ENCODE measurements around the gene SLITRK2.

The SLITRK2 gene

DNA sequence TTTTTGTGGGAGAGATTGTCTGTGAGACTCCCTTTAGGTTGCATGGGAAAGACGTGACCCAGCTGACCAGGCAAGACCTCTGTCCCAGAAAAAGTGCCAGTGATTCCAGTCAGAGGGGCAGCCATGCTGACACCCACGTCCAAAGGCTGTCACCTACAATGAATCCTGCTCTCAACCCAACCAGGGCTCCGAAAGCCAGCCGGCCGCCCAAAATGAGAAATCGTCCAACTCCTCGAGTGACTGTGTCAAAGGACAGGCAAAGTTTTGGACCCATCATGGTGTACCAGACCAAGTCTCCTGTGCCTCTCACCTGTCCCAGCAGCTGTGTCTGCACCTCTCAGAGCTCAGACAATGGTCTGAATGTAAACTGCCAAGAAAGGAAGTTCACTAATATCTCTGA lies 5.5 kb downstream of the SLITRK2 start:
- H3K36me3 Mint-ChIP-seq (ENCODE audit: insufficient read depth) = no peaks in the 10 kb centered on the region
- H3K27me3 Mint-ChIP-seq = peaks cover 12% of the 10 kb centered on the region
- ATAC-seq (replicated peaks; ENCODE audit: extremely low read depth, poor library complexity, severe bottlenecking) = no peak
- no peak overlapping the region for H3K4me3 Mint-ChIP-seq
- DNase-seq (ENCODE audit: low spot score in 2 of 2) = no peak
- no peaks in the 10 kb centered on the region for H3K4me1 Mint-ChIP-seq
- no peak overlapping the region for H3K27ac Mint-ChIP-seq (ENCODE audit: low read depth)
- no peaks in the 10 kb centered on the region for H3K9me3 Mint-ChIP-seq

DNA sequence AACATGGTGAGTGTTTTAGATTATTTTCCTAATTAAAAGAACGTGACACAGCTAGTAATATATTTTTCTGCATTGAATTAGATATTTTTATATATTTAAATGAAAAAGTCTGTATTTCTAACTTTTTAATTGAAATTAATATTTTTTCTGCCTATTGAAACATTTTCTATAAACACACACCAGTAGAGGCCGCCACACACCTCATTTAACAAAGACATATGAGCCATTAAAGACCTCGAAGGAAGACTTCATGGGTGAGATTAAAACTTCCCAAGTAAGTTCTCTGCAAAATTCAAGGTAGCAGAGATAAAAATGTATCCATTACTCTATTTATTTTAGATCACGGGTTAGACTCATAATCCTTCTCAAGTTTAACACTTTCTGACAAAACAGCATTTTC lies 8.3 kb downstream of the SLITRK2 start:
- Mint-ChIP-seq H3K4me1 (no peaks in the 10 kb centered on the region), H3K27ac (ENCODE audit: low read depth) (no peak overlapping the region), H3K27me3 (no peaks in the 10 kb centered on the region), H3K9me3 (no peaks in the 10 kb centered on the region), H3K36me3 (ENCODE audit: insufficient read depth) (no peaks in the 10 kb centered on the region), H3K4me3 (no peak overlapping the region)
- ATAC-seq (replicated peaks; ENCODE audit: extremely low read depth, poor library complexity, severe bottlenecking) = no peak
- DNase-seq (ENCODE audit: low spot score in 2 of 2) = no peak

DNA sequence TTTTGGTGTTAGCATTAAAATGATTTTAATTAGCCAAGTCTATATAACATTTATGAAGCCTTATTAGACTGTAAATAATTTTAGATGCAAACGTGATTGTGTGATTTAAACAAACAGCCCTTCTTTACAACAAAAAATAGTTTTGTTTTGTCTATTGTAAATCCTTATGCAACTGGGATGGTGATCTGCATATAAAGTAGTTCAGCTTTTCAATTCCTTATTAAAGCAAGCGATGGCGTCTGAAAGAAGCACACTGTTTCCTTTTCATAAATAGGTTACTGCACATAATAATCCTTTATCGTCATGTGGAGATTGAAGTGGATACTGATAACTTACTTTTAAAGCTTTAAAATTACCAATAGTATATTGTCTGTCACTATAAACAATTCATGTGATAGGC lies 8.8 kb downstream of the SLITRK2 start:
- H3K27me3 Mint-ChIP-seq = no peaks in the 10 kb centered on the region
- ATAC-seq (replicated peaks; ENCODE audit: extremely low read depth, poor library complexity, severe bottlenecking) = no peak
- H3K4me1 Mint-ChIP-seq = no peaks in the 10 kb centered on the region
- no peaks in the 10 kb centered on the region for H3K9me3 Mint-ChIP-seq
- no peak overlapping the region for H3K27ac Mint-ChIP-seq (ENCODE audit: low read depth)
- H3K36me3 Mint-ChIP-seq (ENCODE audit: insufficient read depth) = no peaks in the 10 kb centered on the region
- H3K4me3 Mint-ChIP-seq = no peak overlapping the region
- no peak for DNase-seq (ENCODE audit: low spot score in 2 of 2)

DNA sequence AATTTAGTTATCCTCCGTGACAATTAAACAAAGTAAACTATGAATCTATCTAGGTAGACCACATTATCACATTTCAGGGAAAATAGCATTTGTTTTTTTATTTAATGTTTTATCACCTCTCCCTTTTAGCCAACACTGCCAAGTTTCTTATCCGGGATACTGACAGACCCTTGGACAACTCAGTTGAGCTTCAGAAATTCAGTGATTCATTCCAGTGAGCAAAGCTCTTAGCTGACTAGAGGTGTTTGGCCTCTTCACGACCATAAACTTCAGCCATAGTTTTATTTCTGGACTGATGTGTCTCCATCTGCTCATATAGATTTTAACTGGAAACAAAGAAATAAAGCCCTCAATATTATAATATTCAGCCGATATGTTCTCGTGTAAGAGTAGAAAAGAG lies 15.2 kb downstream of the SLITRK2 start:
- H3K27ac Mint-ChIP-seq (ENCODE audit: low read depth) = no peak overlapping the region
- H3K4me3 Mint-ChIP-seq = no peak overlapping the region
- H3K36me3 Mint-ChIP-seq (ENCODE audit: insufficient read depth) = no peaks in the 10 kb centered on the region
- no peaks in the 10 kb centered on the region for H3K9me3 Mint-ChIP-seq
- DNase-seq (ENCODE audit: low spot score in 2 of 2) = no peak
- ATAC-seq (replicated peaks; ENCODE audit: extremely low read depth, poor library complexity, severe bottlenecking) = no peak
- H3K4me1 Mint-ChIP-seq = no peaks in the 10 kb centered on the region
- H3K27me3 Mint-ChIP-seq = no peaks in the 10 kb centered on the region

DNA sequence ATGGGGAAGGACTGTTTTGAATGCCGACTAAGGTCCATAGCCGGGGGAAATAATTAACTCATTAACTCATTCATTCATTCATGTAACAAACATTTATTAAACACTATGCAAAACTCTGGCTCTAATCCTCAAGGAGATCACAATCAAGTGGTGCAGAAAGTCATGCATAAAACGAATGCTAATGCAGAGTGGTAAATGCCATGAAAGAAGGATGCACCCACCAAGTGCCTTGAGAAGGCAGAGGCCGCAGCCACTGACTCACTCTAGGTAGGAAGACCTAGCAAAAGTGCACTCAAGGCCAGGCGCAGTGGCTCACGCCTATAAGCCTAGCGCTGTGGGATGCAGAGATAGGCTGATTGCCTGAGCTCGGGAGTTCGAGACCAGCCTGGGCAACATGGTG lies 22.9 kb downstream of the SLITRK2 start:
- no peaks in the 10 kb centered on the region for H3K36me3 Mint-ChIP-seq (ENCODE audit: insufficient read depth)
- H3K4me3 Mint-ChIP-seq = no peak overlapping the region
- no peaks in the 10 kb centered on the region for H3K4me1 Mint-ChIP-seq
- no peak for ATAC-seq (replicated peaks; ENCODE audit: extremely low read depth, poor library complexity, severe bottlenecking)
- no peak for DNase-seq (ENCODE audit: low spot score in 2 of 2)
- H3K27me3 Mint-ChIP-seq = no peaks in the 10 kb centered on the region
- no peak overlapping the region for H3K27ac Mint-ChIP-seq (ENCODE audit: low read depth)
- no peaks in the 10 kb centered on the region for H3K9me3 Mint-ChIP-seq

DNA sequence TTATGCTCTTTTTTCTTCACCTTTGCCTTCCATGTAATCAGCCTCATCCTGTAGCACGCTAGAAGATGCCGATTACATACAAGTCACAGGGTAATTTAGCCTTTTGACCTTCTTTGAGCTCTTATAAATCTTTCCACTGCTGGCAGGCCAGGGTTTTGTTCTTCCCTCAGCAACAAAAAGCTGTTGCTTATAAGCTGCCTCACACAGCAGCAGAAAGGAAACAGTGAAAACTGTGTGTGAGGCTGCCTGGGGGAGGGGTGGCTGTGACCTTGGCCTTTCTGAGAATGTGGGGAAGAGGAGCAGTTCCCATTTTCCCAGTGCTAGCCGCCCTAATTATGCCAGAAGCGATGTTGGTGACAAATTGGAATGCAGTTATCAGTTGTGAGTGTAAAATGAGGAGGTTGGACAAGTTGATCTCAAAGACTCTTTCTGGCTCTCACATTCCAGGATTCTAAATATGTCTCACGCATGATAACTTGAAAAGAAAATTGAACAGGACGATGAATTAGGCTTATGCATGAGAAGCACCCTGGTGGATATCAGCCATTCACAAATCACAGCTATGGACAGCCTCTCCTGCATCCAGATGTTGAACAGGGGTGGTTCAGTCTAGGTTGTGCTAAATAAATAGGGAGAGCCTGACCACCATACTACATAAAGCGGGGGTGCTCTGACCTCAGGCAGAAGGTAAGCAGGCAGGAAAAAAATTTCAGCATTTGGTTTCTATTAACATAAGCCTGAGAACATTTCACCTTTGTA lies 25.7 kb downstream of the SLITRK2 start:
- H3K27me3 Mint-ChIP-seq = no peaks in the 10 kb centered on the region
- DNase-seq (ENCODE audit: low spot score in 2 of 2) (no peak), ATAC-seq (replicated peaks; ENCODE audit: extremely low read depth, poor library complexity, severe bottlenecking) (no peak)
- no peaks in the 10 kb centered on the region for H3K9me3 Mint-ChIP-seq
- H3K4me3 Mint-ChIP-seq = no peak overlapping the region
- no peaks in the 10 kb centered on the region for H3K4me1 Mint-ChIP-seq
- no peak overlapping the region for H3K27ac Mint-ChIP-seq (ENCODE audit: low read depth)
- H3K36me3 Mint-ChIP-seq (ENCODE audit: insufficient read depth) = no peaks in the 10 kb centered on the region

DNA sequence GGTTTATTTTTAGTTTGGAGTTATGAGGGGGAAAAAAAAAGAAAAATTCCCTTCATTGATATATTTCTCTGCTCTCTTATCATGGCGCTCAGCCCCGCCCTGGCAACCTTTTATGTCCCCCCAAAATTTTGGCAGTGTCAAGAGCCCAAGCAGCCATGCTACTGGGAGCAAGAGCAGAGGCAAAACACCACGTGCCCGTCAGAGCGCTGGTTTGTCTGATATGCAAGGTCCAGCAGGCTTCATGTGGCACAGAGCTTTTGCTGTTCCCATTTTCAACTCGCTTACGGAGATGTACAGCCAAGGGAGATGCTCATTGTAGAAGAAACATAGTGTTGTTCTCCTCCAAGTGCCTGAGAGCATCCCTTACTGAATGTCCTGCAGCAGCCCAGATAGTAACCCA lies 27.3 kb downstream of the SLITRK2 start:
- ATAC-seq (replicated peaks; ENCODE audit: extremely low read depth, poor library complexity, severe bottlenecking) = no peak
- Mint-ChIP-seq H3K27me3 (no peaks in the 10 kb centered on the region), H3K4me1 (no peaks in the 10 kb centered on the region), H3K9me3 (no peaks in the 10 kb centered on the region), H3K4me3 (no peak overlapping the region), H3K36me3 (ENCODE audit: insufficient read depth) (no peaks in the 10 kb centered on the region), H3K27ac (ENCODE audit: low read depth) (no peak overlapping the region)
- DNase-seq (ENCODE audit: low spot score in 2 of 2) = no peak

DNA sequence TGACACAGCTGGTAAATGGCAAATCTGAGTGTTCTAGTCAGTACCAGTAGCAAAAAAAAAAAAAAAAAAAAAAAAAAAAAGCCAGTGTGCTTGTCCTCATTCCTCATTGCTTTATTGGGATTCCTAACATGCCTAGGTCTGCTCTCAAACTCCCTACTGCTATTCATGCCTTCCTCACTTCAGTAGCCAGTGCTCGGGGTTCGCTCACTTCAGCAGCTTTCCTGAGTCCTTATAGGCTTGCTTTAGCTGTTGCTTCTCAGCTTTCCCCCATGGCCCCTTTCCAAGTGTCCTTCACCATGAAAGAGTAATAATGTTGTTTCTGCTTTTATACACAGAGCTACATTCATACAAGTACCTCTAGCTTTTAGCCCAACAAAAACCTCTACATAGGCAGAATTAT lies 30.8 kb downstream of the SLITRK2 start:
- H3K36me3 Mint-ChIP-seq (ENCODE audit: insufficient read depth) = no peaks in the 10 kb centered on the region
- no peak for DNase-seq (ENCODE audit: low spot score in 2 of 2)
- H3K4me3 Mint-ChIP-seq = no peak overlapping the region
- no peaks in the 10 kb centered on the region for H3K4me1 Mint-ChIP-seq
- no peaks in the 10 kb centered on the region for H3K9me3 Mint-ChIP-seq
- H3K27ac Mint-ChIP-seq (ENCODE audit: low read depth) = no peak overlapping the region
- H3K27me3 Mint-ChIP-seq = no peaks in the 10 kb centered on the region
- no peak for ATAC-seq (replicated peaks; ENCODE audit: extremely low read depth, poor library complexity, severe bottlenecking)

DNA sequence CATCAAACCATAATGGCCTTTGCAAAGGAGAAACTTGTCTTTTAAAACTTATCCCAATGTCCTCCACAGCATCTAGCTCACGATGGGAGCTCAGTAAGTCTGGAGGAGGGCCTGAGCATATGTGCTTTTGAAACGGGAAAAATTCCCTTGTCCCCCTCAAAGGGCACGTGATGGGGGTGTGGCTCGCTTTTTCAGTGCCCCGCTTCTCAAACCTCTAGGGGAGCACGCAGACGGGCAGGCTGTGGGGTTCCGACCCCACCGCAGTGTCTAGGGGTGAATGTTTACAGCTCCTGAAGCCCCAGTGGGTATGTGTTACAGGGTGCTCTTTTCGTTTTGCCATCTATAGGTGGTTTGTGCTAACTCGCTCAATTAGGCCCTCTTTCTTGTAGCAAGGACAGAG lies 31.2 kb downstream of the SLITRK2 start:
- DNase-seq (ENCODE audit: low spot score in 2 of 2) (no peak), ATAC-seq (replicated peaks; ENCODE audit: extremely low read depth, poor library complexity, severe bottlenecking) (no peak)
- Mint-ChIP-seq H3K27ac (ENCODE audit: low read depth) (no peak overlapping the region), H3K36me3 (ENCODE audit: insufficient read depth) (no peaks in the 10 kb centered on the region), H3K9me3 (no peaks in the 10 kb centered on the region), H3K4me3 (no peak overlapping the region), H3K27me3 (no peaks in the 10 kb centered on the region), H3K4me1 (no peaks in the 10 kb centered on the region)

DNA sequence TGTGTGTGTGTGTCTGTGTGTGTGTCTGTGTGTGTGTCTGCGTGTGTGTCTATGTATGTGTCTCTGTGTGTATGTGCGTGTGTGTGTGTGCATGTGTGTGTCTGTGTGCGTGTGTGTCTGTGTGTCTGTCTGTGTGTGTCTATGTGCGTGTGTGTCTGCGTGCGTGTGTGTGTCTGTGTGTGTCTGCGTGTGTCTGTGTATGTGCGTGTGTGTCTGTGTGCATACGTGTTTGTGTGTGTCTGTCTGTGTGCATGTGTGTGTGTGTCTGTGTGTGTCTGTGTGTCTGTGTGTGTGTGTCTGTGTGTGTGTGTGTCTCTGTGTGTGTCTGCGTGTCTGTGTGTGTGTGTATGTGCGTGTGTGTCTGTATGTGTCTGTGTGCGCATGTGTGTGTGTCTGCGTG lies 35.6 kb downstream of the SLITRK2 start:
- H3K4me3 Mint-ChIP-seq = no peak overlapping the region
- ATAC-seq (replicated peaks; ENCODE audit: extremely low read depth, poor library complexity, severe bottlenecking) (no peak), DNase-seq (ENCODE audit: low spot score in 2 of 2) (no peak)
- no peaks in the 10 kb centered on the region for H3K36me3 Mint-ChIP-seq (ENCODE audit: insufficient read depth)
- no peaks in the 10 kb centered on the region for H3K4me1 Mint-ChIP-seq
- H3K9me3 Mint-ChIP-seq = peaks cover 5% of the 10 kb centered on the region
- H3K27ac Mint-ChIP-seq (ENCODE audit: low read depth) = no peak overlapping the region
- no peaks in the 10 kb centered on the region for H3K27me3 Mint-ChIP-seq

DNA sequence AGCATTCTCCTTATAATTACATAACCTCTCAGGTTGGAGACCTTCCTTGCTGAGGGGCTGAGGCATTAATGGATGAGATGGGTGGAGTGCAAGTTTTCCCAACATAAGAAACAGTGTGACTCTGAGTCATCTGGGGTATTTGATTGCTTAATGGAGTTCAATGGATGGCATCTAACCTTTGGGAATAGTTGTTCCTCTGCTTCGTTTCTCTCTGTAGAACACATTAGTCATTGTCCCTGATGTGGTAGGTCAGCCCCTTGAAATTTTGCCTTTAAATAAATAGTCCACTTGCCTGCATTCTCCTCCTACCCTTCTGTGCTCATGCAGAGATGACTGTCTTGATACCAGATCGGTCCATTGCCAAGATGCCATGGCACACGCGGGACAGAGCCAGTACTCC lies 38.6 kb downstream of the SLITRK2 start:
- H3K27me3 Mint-ChIP-seq = no peaks in the 10 kb centered on the region
- H3K36me3 Mint-ChIP-seq (ENCODE audit: insufficient read depth) = no peaks in the 10 kb centered on the region
- H3K27ac Mint-ChIP-seq (ENCODE audit: low read depth) = no peak overlapping the region
- DNase-seq (ENCODE audit: low spot score in 2 of 2) = no peak
- H3K4me1 Mint-ChIP-seq = no peaks in the 10 kb centered on the region
- no peak overlapping the region for H3K4me3 Mint-ChIP-seq
- peaks cover 5% of the 10 kb centered on the region for H3K9me3 Mint-ChIP-seq
- no peak for ATAC-seq (replicated peaks; ENCODE audit: extremely low read depth, poor library complexity, severe bottlenecking)

DNA sequence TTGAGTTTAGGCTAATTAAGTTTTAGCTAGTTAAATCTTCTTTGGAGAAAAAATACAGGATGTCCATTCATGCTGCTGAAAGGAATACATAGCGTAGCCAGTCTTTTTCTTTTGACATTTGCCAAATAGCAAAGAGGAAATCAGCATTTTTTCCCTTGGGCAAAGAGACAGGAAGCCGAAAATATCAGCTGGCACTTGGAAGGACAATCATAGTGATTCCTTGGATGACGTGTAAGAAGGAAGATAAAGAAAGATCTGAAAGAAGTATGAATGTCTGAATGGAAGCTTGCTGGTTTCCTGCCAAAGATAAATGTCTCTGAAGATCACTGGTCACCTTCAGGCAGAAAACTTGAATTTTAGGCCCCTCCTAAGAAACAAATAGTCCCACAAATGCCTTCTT lies 44.2 kb downstream of the SLITRK2 start:
- DNase-seq (ENCODE audit: low spot score in 2 of 2) = no peak
- Mint-ChIP-seq H3K27me3 (no peaks in the 10 kb centered on the region), H3K4me1 (no peaks in the 10 kb centered on the region), H3K4me3 (no peak overlapping the region), H3K27ac (ENCODE audit: low read depth) (no peak overlapping the region), H3K9me3 (peaks cover 6% of the 10 kb centered on the region), H3K36me3 (ENCODE audit: insufficient read depth) (no peaks in the 10 kb centered on the region)
- no peak for ATAC-seq (replicated peaks; ENCODE audit: extremely low read depth, poor library complexity, severe bottlenecking)

DNA sequence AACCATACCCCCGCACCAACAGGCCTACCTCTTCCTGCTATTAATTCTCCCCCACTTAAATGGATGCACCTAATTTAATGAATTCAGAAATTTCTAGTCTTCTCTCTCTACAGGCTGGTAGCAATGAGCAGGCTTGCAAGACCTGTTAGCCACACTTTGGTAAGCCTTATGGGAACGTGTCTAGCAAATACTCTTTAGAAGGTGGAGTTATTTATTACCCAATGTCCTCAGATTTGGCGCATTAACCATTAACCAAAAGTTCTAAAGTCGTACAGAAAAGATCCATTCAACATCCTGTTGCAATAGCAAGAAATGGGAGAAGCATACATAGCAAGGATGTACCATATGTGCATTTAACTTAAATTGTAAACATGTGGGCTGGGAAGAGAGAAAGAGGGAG lies 47.5 kb downstream of the SLITRK2 start:
- DNase-seq (ENCODE audit: low spot score in 2 of 2) (no peak), ATAC-seq (replicated peaks; ENCODE audit: extremely low read depth, poor library complexity, severe bottlenecking) (no peak)
- H3K27me3 Mint-ChIP-seq = no peaks in the 10 kb centered on the region
- H3K4me1 Mint-ChIP-seq = no peaks in the 10 kb centered on the region
- H3K4me3 Mint-ChIP-seq = no peak overlapping the region
- H3K27ac Mint-ChIP-seq (ENCODE audit: low read depth) = no peak overlapping the region
- H3K9me3 Mint-ChIP-seq = peaks cover 11% of the 10 kb centered on the region
- H3K36me3 Mint-ChIP-seq (ENCODE audit: insufficient read depth) = no peaks in the 10 kb centered on the region

Measured in central memory CD8-positive, alpha-beta T cell (primary cell).